ENCODE data around the gene TMEM100.

Gene TMEM100

GRCh38 chr17:55722742-55723487 is at the start of gene TMEM100:
TSS of gene TMEM100 (minus strand) at chr17:55722864. CDS start at chr17:55721070, 1,794 bp downstream.
- intact Hi-C loops (cut with DNase I) = no loop called here
- no peak for DNase-seq

GRCh38 chr17:55772086-55772485 is 49.4 kb upstream of the TMEM100 start:
- no peak for DNase-seq
- intact Hi-C loops (cut with DNase I) = no loop called here

GRCh38 chr17:55770196-55770870 is 47.7 kb upstream of the TMEM100 start:
- intact Hi-C loops (cut with DNase I) = loop anchor here (1.0 kb wide), 1 partner anchor 244 kb away; no protein-coding TSS in a partner anchor
- no peak for DNase-seq

GRCh38 chr17:55769625-55770000 is 46.9 kb upstream of the TMEM100 start:
- no peak for DNase-seq
- intact Hi-C loops (cut with DNase I) = no loop called here

GRCh38 chr17:55768936-55769624 is 46.4 kb upstream of the TMEM100 start:
- intact Hi-C loops (cut with DNase I) = no loop called here

GRCh38 chr17:55765472-55765871 is 42.8 kb upstream of the TMEM100 start:
- intact Hi-C loops (cut with DNase I) = no loop called here
- no peak for DNase-seq

More at GRCh38 chr17:55768936-55769624, 46.4 kb upstream of the TMEM100 start:
- no peak for DNase-seq

GRCh38 chr17:55764610-55765009 is 41.9 kb upstream of the TMEM100 start:
- DNase-seq = no peak

GRCh38 chr17:55763856-55764255 is 41.2 kb upstream of the TMEM100 start:
- intact Hi-C loops (cut with DNase I) = no loop called here
- no peak for DNase-seq

More at GRCh38 chr17:55764610-55765009, 41.9 kb upstream of the TMEM100 start:
- intact Hi-C loops (cut with DNase I) = no loop called here

- intact Hi-C loops (cut with DNase I) = no loop called here
These were observed 39.6 kb upstream of the TMEM100 start for GRCh38 chr17:55762086-55762858.

GRCh38 chr17:55760643-55761355 is 38.1 kb upstream of the TMEM100 start:
- DNase-seq = no peak
- intact Hi-C loops (cut with DNase I) = no loop called here

More at GRCh38 chr17:55762086-55762858, 39.6 kb upstream of the TMEM100 start:
- no peak for DNase-seq

GRCh38 chr17:55758171-55758570 is 35.5 kb upstream of the TMEM100 start:
- intact Hi-C loops (cut with DNase I) = no loop called here

GRCh38 chr17:55757659-55758058 is 35.0 kb upstream of the TMEM100 start:
- DNase-seq = no peak
- intact Hi-C loops (cut with DNase I) = no loop called here

More at GRCh38 chr17:55758171-55758570, 35.5 kb upstream of the TMEM100 start:
- no peak for DNase-seq

GRCh38 chr17:55756689-55757088 is 34.0 kb upstream of the TMEM100 start:
- intact Hi-C loops (cut with DNase I) = no loop called here
- no peak for DNase-seq

GRCh38 chr17:55751720-55752250 is 29.1 kb upstream of the TMEM100 start:
- intact Hi-C loops (cut with DNase I) = no loop called here

GRCh38 chr17:55750750-55751657 is 28.3 kb upstream of the TMEM100 start, which contains the start of gene PCTP:
TSS of gene PCTP (plus strand) at chr17:55751051. CDS start at chr17:55751104, 53 bp downstream.
- intact Hi-C loops (cut with DNase I) = no loop called here
- DNase-seq = peak; percentile 68 to 99 (median 88)

More at GRCh38 chr17:55751720-55752250, 29.1 kb upstream of the TMEM100 start:
- DNase-seq = no peak

- intact Hi-C loops (cut with DNase I) = no loop called here
- no peak for DNase-seq
These were observed 27.3 kb upstream of the TMEM100 start for GRCh38 chr17:55749985-55750384.

GRCh38 chr17:55748841-55749240 is 26.2 kb upstream of the TMEM100 start:
- intact Hi-C loops (cut with DNase I) = no loop called here
- DNase-seq = no peak

- intact Hi-C loops (cut with DNase I) = no loop called here
- DNase-seq = no peak
These were observed 24.5 kb upstream of the TMEM100 start for GRCh38 chr17:55747209-55747608.

Data from posterior cingulate gyrus (tissue), 11 donors.